Dermis blood vessel endothelial cell (primary cell): ENCODE data around the gene AP2S1. TPM values are rescaled to one million over a fixed set of nuclear protein-coding genes. Genes with fewer than 3 reads are reported as not detected.
"Not testable (repeated sequence)": the region's sequence is repeated elsewhere in the genome, so short reads cannot be mapped to it uniquely, and the experiment has no call there.

ENCODE experiments used
- DNase-seq: peaks from one replicate; pipeline ENCODE4 v3.0.0; 2010
- total RNA-seq: library from RNA; depleted of rRNA; stranded (reverse); fragments of >200 nt; gene quantifications from 2 replicates; pipeline ENCODE4 v1.2.3, GENCODE V29; 2014

The AP2S1 gene
- total RNA-seq, 1 donor from 2014 or later: 118 TPM

DNA sequence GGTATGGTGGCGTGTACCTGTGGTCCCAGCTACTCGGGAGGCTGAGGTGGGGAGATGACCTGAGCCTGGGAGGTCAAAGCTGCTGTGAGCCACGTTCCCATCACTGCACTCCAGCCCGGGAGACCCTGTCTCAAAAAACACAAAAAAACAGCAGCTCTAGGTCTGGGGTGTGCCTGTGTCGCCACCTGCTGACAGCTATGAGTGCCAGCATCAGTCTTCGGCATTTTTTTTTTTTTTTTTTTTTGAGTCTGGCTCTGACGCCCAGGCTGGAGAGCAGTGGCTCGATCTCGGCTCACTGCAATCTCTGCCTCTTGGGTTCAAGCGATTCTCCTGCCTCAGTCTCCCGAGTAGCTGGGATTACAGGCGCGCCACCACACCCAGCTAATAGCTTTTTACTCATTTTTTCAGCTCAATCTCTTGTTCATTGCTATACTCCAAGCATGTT, 10.1 kb downstream of the AP2S1 start:
- DNase-seq: peak; percentile 79

DNA sequence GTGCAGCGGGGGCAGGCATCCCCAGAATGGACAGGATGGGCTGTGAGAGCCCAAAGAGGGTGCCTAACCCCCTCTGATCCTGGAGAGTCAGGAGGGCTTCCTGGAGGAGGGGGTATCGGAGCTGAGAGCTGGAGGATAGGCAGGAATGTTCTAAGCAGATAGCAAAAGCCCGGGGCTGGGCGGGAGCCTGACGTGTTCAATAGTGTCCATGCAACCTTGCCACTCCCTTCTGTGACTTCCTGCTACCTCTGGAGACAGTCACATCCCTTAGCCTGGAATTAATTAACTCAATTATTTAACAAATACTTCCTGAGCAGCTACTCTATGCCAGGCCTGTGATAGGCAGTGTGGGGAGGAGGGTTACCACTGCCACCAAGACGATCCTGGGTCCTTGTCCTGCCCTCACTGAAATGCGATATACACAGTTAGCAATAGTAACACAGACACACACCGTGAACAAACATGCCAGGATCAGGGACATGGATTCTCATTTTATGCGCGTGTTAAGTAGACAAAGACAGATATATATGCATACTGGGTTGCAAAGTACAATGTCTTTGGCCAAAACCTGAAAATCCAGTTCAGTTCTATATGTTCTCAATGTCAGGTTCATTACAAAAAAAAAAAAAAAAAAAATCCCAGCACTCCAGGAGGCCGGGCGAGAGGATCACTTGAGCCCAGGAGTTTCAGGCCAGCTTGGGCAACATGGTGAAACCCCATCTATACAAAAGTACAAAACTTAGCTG, 10.7 kb downstream of the AP2S1 start:
- no peak for DNase-seq

DNA sequence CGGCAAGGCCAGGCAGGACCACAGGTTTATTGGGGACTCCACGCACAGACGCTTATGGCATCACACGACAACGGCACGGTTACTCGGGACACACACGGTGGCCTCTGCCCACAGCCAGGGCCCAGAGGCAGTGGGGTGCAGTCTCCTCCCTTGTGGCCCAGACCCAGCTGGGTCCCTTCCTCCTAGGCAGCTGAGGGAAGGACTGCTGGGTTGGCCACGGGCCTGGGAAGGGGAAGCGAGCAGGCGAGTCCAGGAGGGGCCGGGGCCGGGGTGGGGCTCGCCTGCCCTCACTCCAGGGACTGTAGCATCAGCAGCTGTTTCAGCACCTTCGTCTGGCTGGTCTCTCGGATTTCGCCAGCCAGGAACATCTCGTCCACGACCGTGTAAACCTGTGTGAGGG, 12.5 kb downstream of the AP2S1 start:
- DNase-seq: no peak

DNA sequence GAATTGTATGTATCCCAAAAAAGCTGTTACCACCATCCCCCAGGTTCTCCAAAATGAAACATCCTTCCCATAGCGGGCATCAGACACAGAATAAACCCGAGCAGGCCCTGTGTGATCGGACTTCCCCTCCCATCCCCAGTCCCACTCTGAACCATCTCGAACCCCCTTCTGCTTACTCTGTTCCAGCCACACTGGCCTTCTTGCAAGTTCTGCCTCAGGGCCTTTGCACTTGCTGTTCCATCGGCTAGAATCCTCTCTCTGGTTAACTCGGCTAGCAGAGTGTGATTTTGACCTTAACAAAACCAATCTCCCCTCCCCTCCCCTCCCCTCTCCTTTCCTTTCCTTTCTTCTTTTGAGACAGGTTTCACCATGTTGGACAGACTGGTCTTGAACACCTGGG, 15.7 kb downstream of the AP2S1 start:
- DNase-seq: no peak

DNA sequence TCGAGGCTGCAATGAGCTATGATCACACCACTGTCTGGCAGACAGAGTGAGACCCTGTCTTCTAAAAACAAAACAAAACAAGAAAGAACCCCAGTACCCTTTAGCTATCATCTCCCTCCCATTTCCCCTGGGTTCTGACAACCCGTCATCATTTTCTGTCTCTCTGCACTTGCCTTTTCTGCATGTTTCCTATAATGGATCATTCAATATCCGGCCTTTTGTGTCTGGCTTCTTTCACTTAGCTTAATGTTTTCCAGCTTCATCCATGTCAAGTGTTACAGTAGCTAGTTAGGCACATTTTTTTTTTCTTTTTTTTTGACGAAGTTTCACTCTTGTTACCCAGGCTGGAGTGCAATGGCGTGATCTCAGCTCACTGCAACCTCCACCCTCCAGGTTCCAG, 16.5 kb downstream of the AP2S1 start:
- no peak for DNase-seq

DNA sequence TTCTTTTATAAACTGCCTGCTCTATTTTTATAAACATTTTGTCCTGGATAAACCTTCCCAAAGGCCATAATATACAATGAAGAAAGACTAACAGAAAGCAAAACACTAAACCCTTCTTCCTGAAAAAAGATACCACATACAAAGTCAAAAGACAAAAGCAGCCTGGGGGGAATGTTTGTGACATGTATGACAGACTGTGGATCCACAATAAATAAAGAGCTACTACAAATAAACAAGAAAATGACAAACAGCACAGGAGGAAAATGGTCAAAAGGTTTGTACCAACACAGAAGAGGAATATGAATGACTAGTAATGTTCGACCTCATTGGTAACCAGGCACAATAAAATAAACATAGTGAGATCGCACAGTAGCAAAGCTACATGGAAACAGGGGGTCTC, 19.8 kb downstream of the AP2S1 start:
- DNase-seq: no peak

DNA sequence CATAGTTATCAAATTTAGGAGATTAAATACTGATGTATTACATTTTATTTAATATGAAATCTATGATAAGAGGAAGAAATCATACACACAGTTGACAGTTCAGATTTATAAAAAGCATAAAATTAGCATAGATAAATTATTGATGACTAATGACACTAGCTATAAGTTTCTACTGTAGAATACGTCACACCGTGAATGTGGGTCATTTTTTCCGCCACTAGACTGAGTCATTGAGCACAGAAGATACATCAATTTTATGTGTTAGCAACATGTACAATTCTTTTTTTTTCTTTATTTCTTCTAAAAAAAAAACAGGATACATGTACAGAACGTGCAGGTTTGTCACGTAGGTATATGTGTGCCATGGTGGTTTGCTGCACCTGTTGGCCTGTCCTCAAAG, 22.2 kb downstream of the AP2S1 start:
- no peak for DNase-seq

DNA sequence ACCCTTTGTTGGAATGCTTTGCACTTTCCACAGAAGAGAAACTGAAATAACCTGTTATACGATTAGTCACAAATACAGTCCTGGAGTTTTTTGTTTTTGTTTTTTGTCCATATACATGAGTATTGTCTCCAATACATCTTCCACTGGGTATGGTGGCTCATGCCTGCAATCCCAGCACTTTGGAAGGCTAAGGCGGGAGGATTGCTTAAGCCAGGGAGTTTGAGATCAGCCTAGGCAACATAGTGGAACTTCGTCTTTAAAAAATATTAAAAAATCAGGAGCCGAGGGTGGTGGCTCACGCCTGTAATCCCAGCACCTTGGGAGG, 25.0 kb downstream of the AP2S1 start:
- DNase-seq: no peak

DNA sequence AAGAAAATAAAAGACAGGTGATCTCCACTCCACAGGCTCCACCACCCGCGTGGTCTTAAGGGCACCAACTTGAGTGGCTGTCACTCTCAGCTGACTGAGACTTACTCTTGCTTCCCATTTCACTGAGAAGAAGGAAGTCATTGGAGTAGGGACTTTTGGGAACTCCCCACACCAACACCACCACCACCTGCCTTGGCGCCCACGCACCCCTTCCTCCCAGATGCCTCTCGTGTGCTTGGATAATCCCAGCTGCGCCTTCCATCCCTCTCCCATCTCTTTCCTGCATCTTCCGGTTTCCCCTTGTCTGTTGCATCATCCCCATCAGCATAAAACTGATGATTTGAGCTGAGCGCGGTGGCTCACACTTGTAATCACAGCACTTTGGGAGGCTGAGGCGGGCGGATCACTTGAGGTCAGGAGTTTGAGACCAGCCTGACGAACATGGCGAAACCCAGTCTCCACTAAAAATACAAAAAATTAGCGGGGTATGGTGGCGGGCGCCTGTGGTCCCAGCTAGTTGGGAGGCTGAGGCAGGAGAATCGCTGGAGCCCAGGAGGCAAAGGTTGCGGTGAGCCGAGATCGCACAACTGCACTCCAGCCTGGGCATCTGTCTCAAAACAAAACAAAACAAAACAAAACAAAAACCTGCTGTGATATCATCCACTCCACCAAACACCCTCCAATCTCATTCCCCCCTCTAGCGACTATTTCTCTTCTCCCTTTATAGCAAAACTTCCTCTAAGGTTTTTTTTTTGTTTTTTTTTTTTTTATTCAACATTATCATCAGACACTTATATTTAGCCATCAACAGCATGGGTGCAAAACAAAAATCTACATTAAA, 25.5 kb downstream of the AP2S1 start:
- DNase-seq: peak; percentile 31

DNA sequence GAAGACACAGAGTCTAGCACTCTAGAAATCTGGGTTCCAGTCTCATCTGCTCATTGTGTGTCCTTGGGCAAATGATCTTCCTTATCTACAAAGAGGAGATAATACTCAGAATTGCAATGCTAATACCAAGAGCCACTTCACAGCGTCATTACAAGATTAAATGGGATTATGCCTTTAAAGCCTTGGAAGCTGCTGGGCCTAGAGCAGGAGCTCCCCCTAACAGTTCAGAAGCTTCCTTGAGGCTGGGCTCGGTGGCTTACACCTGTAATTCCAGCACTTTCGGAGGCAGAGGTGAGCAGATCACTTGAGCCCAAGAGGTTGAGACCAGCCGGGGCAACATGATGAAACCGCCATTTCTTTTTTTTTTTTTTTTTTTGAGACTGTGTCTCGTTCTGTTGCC, 27.6 kb downstream of the AP2S1 start:
- DNase-seq: no peak

DNA sequence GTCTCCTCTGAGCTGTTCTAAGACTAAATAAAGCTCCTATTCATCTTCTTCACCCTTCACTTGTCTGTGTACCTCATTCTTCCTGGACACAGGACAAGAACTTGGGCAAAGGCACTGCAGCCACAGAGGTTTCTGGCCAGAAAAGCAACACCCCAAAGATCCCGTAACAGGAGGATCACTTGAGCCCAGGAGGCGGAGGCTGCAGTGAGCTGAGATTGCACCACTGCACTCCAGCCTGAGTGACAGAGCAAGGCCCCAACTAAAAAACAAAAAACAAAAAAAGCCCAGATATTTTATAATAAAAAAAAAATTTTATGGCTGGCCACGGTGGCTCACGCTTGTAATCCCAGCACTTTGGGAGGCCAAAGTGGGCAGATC, 28.2 kb downstream of the AP2S1 start:
- DNase-seq: not testable (repeated sequence)

DNA sequence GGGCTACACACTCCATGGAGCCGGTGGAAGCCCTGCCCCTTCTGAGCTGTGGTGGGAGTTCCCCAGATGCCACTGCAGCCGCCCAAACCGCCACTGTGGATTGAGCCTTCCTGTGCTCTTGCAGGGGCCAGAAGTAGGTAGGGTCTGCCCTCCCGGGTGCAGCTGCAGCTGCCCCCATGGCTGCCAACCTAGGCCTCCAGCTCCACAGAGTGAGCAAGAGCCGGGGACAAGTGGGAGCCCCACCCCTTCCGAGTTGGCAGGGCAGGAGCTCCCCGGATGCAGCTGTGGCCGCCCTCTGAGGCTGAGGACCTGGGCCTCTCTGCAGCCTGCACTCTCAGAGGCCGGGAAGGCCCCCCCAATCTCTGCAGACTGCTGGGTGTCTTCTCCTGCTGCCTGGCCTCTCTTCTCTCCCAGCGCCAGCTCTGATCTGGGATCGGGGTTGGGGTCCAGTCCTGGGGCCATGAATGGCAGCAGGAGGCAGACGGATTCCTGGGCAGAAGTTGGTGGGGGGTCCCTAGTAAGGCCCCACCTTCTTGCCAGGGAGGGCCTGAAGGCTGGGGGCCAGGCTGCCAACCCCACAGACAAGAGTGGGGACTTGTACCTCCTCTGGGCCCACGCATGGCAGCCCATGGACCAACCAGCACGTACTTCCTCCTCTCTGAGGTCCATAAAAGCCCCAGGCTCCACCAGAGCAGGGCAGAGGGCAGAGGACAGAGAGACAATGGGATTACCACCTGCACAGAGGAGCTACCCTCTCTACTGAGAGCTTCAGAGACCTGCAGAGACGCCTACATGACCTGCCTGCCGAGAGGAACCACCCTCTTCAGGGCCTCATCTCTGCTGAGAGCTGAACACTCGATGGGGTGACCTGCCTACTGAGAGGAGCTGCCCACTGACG, 28.9 kb downstream of the AP2S1 start:
- no peak for DNase-seq

DNA sequence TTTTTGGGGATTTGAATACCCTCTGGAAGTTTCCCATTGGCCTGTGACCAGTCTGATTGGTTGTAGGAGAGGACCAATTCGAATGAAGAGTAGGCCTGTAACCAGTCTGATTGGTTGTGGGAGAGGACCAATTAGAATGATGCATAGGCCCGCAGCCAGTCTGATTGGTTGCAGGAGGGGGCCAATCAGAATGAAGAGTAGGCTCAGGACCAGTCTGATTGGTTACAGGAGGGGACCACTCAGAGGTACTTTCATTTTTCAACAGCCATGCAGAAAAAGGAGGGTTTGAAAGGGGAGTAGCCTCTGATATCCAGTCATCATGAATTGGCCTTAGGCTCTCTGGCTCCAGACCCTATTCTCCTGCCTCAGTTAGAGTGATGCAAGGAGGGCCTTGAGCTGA, 31.8 kb downstream of the AP2S1 start:
- DNase-seq: peak; percentile 41

DNA sequence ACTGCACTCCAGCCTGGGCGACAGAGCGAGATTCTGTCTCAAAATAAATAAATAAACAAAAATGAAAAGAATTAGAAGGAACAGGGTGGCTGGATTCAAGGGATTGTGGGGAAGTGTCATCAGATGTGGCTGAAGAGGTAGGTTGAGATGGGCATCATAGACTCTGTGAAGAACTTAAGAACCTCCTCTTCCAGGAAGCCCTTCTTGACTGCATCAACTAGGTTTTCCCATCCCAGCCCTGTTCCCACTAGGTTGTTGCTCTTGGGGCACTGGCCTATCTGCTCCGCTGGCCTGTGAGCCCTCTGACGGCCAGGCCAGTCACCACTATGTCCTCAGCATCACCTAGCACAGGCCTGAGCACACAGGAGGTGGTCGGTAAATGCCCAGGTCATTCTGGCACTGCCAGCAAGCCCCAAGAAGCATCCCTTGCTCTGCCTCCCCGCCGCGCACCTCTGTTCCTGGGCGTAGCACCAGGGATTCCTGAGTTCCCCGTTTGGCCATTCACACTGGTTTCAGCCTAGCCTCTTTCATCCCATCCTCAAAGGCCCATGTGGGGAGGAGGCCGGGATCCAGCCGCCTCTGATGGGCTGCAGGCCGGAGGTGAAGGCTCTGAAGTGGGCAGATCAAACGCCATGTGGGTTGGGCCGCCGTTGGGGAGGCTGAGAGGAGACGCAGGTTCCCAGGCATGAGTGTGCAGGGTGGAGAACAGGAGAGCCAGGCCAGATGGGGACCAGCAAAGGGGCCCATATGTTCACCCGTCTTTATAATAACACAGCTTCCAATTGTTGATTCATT, 34.6 kb downstream of the AP2S1 start:
- no peak for DNase-seq

DNA sequence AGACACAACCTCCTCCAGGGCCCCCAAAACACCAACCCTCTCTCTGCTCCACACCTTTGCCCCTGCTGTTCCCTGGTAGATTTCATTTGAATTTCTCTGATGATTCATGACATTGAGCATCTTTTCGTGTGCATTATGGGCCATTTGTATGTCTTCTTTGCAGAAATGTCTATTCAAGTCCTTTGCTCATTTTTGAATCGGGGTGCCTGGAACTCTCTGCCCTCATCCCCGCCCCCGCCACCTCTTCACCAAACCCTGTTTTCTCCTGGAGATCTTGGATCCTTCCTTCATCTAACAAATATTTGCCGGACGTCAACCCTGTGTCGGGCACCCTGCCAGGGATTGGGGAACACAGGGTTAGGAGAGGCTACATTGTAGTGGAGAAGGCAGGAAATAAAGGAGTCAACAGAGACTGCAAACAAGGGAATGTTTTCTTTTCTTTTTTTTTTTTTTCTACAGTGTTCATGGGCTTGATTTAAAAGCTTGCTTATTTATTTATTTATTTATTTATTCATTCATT, 36.7 kb downstream of the AP2S1 start:
- DNase-seq: peak; percentile 74

DNA sequence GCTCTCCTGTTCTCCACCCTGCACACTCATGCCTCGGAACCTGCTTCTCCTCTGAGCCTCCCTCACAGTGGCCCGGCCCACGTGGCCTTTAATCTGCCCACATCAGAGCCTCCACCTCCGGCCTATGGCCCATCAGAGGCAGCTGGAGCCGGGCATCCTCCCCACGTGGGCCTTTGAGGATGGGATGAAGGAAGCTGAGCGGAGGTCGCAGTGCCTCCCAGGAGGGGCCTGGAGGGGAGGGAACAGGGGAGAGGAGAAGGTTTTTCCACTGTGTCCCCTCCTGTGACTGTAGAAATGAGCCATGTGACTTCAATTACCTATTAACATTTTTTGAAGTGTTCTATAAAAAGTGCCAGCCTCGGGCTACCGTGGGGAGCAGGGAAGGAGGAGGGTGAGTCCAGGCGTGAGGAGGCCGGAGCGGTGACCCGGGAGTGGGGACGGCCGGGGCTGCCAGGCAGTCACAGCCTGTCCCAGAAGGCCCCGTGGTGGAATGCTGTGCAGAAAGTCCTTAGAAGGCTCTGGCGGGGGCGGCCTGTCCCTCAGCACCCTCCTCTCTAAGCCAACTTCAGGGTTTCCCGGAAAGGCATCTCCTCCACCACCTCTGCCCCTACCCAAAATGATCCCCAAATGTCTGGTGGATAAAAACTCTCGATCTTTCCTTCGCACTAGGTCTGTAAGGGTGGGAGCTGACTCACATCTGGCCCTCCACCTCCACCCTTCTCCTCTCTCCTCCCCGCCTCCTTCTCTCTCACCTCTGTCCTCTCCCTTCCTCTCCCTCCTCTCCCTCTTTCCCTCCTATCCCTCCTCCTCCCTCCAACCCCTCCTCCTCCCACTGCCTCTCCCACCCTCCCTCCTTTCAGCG, 37.4 kb downstream of the AP2S1 start:
- no peak for DNase-seq

DNA sequence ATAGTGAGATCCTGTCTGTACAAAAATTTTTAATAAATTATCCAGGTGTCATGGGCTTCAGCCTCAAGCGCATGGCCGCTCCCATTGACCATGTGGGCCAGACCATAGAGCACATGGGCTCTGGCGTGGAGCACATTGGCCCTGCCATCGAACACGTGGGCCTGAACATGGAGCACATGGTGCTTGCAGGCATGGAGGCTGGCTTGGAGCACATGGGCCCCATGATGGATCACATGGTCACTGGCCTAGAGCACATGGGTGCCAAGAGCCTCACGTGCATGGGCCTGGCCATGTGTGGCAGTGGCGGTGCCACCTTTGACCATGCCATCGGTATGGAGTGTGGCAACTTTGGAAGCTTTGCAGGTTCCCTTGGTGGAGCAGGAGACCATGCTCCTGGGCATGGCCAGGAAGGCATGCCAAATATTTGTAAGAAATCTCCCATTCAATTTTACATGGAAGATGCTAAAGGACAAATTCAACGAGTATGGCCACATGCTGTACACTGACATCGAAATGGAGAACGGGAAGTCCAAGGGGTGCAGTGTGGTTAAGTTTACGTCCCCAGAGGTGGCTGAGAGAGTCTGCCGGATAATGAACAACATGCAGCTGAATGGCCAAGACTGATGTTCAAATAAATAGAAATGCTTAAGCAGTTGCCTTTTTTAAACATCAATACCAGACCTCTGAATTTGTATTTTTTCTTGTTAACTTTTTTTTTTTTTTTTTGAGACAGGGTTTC, 40.9 kb downstream of the AP2S1 start:
- DNase-seq: no peak

DNA sequence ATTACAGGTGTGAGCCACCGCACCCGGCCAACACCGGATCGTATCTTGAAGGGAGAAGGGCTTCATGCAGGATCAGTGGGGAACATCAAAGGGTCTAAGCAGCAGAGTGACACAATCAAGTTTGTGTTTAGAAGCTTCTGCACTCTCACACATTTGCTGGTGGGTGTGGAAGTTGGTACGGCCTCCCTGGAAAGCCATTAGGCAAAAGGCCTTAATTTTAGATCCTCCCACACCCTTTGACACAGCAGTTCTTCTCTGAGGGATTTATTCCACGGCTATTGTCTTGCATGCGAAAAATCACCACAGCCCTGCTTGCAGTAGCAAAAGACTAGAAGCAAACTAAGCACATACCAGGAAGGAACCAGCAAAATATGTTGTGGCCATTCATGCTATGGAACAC, 44.0 kb downstream of the AP2S1 start:
- no peak for DNase-seq

DNA sequence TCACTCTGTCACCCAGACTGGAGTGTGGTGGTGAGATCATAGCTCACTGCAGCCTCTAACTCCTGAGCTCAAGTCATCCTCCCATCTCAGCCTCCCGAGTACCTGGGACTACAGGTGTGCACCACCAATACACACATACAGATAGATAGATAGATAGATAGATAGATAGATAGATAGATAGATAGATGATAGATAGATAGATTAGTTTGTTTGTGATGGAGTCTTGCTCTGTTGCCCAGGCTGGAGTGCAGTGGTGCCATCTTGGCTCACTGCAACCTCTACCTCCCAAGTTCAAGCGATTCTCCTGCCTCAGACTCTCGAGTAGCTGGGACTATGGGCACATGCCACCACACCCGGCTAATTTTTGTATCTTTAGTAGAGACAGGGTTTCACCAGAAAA, 46.2 kb downstream of the AP2S1 start:
- DNase-seq: not testable (repeated sequence)

DNA sequence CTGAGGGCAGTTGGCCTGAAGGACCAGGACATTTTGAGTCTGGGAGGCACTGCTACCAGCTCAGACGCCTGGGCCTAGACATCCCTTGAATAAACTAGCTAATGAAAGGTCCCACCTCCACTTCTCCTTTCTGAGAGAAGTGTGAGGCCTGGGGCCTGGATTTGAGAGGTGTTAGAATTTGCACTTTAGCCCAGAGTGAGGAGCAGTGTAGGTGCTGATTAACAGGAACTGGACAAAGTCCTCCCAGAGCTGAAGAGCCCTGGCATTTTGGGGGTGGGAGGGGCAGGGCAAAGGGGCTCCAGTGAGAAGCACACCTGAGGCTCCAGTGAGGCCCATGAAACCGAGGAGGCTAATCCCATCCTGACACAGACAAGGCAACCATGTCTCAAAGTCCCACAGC, 47.1 kb downstream of the AP2S1 start:
- no peak for DNase-seq
